NB4 (cell line): Measurements from ENCODE around the gene ZNF714.

Experiments used
- TF ChIP-seq, protein P1 (sequence below): IDR thresholded peaks from one replicate; pipeline ENCODE4 v1.5.1; 2012; ENCODE audit warnings: low read depth, low read length
- TF ChIP-seq, protein P2 (sequence below): IDR thresholded peaks from 2 replicates; pipeline ENCODE4 v1.6.1; 2011; ENCODE audit warnings: low read depth, low read length

DNA sequence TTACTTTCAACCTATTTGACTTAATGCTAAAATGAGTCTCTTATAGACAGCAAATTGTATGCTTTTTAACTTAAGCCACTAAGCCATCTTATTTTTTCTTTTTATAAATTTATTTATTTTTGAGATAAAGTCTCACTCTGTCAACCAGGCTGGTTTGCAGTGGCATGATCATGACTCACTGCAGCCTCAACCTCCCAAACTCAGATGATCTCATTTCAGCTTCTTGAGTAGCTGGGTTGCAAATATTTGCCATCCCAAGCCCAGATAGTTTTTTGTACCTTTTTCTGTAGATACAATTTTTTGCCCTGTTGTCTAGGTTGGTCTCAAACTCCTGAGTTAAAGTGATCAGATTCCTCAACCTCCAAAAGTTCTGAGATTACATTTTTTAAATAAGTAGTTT lies 27.1 kb downstream of the ZNF714 start:
- TF ChIP-seq, protein P1, sequence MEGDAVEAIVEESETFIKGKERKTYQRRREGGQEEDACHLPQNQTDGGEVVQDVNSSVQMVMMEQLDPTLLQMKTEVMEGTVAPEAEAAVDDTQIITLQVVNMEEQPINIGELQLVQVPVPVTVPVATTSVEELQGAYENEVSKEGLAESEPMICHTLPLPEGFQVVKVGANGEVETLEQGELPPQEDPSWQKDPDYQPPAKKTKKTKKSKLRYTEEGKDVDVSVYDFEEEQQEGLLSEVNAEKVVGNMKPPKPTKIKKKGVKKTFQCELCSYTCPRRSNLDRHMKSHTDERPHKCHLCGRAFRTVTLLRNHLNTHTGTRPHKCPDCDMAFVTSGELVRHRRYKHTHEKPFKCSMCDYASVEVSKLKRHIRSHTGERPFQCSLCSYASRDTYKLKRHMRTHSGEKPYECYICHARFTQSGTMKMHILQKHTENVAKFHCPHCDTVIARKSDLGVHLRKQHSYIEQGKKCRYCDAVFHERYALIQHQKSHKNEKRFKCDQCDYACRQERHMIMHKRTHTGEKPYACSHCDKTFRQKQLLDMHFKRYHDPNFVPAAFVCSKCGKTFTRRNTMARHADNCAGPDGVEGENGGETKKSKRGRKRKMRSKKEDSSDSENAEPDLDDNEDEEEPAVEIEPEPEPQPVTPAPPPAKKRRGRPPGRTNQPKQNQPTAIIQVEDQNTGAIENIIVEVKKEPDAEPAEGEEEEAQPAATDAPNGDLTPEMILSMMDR, result no peak
- TF ChIP-seq, protein P2, sequence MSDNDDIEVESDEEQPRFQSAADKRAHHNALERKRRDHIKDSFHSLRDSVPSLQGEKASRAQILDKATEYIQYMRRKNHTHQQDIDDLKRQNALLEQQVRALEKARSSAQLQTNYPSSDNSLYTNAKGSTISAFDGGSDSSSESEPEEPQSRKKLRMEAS, result no peak
